GM12878 (cell line): Measurements from ENCODE around the gene TMEM161A. TPM values are rescaled to one million over a fixed set of nuclear protein-coding genes. Genes with fewer than 3 reads are reported as not detected.
A peak's percentile ranks its signal among the peaks of the same experiment; 100 is the strongest.

ENCODE experiments used
- ESRRA ChIP-seq: IDR thresholded peaks from 2 replicates; pipeline ENCODE4 v1.6.1; 2012; ENCODE audit warnings: mild to moderate bottlenecking, low read length, improper control_type of control experiment
- HDGF ChIP-seq: fragments of 450-650 bp; IDR thresholded peaks from 2 replicates; pipeline ENCODE4 v1.6.1; 2016; ENCODE audit warnings: antibody characterized with exemption
- MTA2 ChIP-seq: fragments of 450-650 bp; IDR thresholded peaks from 2 replicates; pipeline ENCODE4 v1.6.1; 2016; ENCODE audit warnings: low read depth, mild to moderate bottlenecking, moderate library complexity
- NBN ChIP-seq: fragments of 450-650 bp; IDR thresholded peaks from 2 replicates; pipeline ENCODE4 v1.6.1; 2016
- NFYA ChIP-seq: IDR thresholded peaks from 2 replicates; pipeline ENCODE4 v1.6.1; 2011; ENCODE audit warnings: low read depth, mild to moderate bottlenecking, low read length, improper control_type of control experiment, borderline replicate concordance
- PAX5 ChIP-seq: IDR thresholded peaks from 2 replicates; pipeline ENCODE4 v1.6.1; 2011; ENCODE audit warnings: low read depth, low read length, borderline replicate concordance
- POLR2AphosphoS2 ChIP-seq: IDR thresholded peaks from 2 replicates; pipeline ENCODE4 v1.6.1; 2011; ENCODE audit warnings: low read depth, mild to moderate bottlenecking, low read length, improper control_type of control experiment, moderate library complexity
- RUNX3 ChIP-seq: IDR thresholded peaks from 2 replicates; pipeline ENCODE4 v1.6.1; 2012; ENCODE audit warnings: low read length, inconsistent platforms
- SMARCA5 ChIP-seq: fragments of 450-650 bp; IDR thresholded peaks from 2 replicates; pipeline ENCODE4 v1.6.1; 2017; ENCODE audit warnings: mild to moderate bottlenecking
- SRF ChIP-seq, 2 experiments: IDR thresholded peaks; 2 replicates each; pipeline ENCODE4 v1.6.1; 2011; ENCODE audit warnings: low read depth in 2 of 2, low read length in 2 of 2, mild to moderate bottlenecking in 1 of 2, moderate library complexity in 1 of 2
- STAT3 ChIP-seq: IDR thresholded peaks from 2 replicates; pipeline ENCODE4 v1.6.1; 2011; ENCODE audit warnings: low read depth, low read length, improper control_type of control experiment
- TAF1 ChIP-seq: IDR thresholded peaks from 2 replicates; pipeline ENCODE4 v1.6.1; 2011; ENCODE audit warnings: mild to moderate bottlenecking, low read depth, low read length, borderline replicate concordance
- TARDBP ChIP-seq: IDR thresholded peaks from 2 replicates; pipeline ENCODE4 v1.6.1; 2016; ENCODE audit warnings: borderline replicate concordance
- TBL1XR1 ChIP-seq: IDR thresholded peaks from 2 replicates; pipeline ENCODE4 v1.6.1; 2012; ENCODE audit warnings: low read depth, low read length, improper control_type of control experiment
- ZBED1 ChIP-seq: IDR thresholded peaks from 2 replicates; pipeline ENCODE4 v1.6.1; 2016; ENCODE audit warnings: borderline replicate concordance
- polyA plus RNA-seq, 11 experiments: library from polyadenylated mRNA; depleted of rRNA in 4 of 11; unstranded in 6 of 11; stranded (reverse) in 5 of 11; fragments of >200 nt; fragmentation: Nextera tagmentation in 4 of 11; fragmentation: Illumina TruSeq in 1 of 11; extraction: Ambion mirVana in 4 of 11; extraction: Trizol in 1 of 11; gene quantifications; 1 replicate in 1 of 11; 2 replicates in 10 of 11; pipeline versions ENCODE4 v1.2.1 to v1.2.3, GENCODE V29; 2011 to 2016; ENCODE audit warnings: inconsistent platforms in 2 of 11, missing spikeins in 2 of 11, low read depth in 1 of 11
- total RNA-seq, 4 experiments: library from RNA; depleted of rRNA in 3 of 4; stranded (reverse); fragments of >200 nt in 3 of 4; fragmentation: Illumina TruSeq in 1 of 4; extraction: Trizol in 1 of 4; gene quantifications; 2 replicates each; pipeline versions ENCODE4 v1.2.1 to v1.2.3, GENCODE V29; 2013 to 2021
- TF ChIP-seq, protein P1 (sequence below): IDR thresholded peaks from 2 replicates; pipeline ENCODE4 v1.6.1; 2011; ENCODE audit warnings: borderline replicate concordance, low read depth, mild to moderate bottlenecking, moderate library complexity, low read length; ENCODE audit not compliant: insufficient read depth, poor library complexity, severe bottlenecking
- TF ChIP-seq, protein P2 (sequence below): fragments of 450-650 bp; IDR thresholded peaks from 2 replicates; pipeline ENCODE4 v1.6.1; 2018; ENCODE audit warnings: borderline replicate concordance, mild to moderate bottlenecking; ENCODE audit not compliant: partially characterized antibody
- TF ChIP-seq, protein P3 (sequence below): fragments of 450-650 bp; IDR thresholded peaks from 2 replicates; pipeline ENCODE4 v1.6.1; 2016; ENCODE audit warnings: mild to moderate bottlenecking, moderate library complexity, borderline replicate concordance
- TF ChIP-seq, protein P4 (sequence below): fragments of 450-650 bp; IDR thresholded peaks from 2 replicates; pipeline ENCODE4 v1.6.1; 2016; ENCODE audit warnings: mild to moderate bottlenecking
- TF ChIP-seq, protein P5 (sequence below): fragments of 450-650 bp; IDR thresholded peaks from 2 replicates; pipeline ENCODE4 v1.6.1; 2014; ENCODE audit warnings: mild to moderate bottlenecking

The TMEM161A gene
- total and polyA plus RNA-seq, 10 of the 15 experiments (the other 5 are each of a cell fraction or from before 2014, with no cell fraction given), result 1.1 to 37.1 (median 19.0) TPM

DNA sequence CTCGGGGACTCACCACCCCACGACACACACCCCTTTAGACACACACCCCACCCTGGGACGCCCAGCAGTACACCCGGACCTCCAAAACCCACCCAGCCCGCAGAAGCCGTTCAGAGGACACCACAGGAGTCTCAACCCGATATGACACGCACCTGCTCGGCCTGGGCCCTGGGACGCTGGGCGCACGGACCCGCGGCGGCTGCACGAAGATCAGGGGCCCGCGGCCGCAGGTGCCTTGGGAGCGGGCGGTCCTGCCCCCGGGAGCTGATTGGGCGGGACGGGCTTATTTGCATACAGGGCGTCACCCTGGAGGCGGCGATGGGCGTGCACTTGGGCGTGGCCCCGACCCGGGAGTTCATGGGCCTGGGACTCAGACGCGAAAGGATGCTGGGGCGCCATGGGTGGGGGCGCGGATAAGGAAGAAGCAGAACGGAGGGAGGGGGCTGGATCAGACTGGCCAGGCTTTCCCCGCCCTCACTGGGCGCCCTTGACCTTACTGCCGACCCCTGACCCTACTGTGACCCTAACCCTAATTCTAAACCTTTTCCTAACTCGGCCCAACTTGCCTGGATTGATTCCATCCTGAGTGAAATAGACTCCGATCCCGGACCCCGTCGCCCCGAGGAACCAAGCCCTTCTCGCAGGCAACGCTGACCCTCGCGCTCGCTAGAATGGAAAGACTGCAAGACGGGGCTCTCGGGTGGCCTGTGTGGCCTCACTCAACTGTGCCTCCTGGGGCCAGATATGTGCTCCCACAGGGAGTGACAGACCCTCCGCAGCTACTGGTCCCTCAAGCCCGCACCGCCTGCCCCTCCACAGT, 32.0 kb upstream of the TMEM161A start, which contains the start of gene MEF2B (continued):
- TF ChIP-seq, protein P1, sequence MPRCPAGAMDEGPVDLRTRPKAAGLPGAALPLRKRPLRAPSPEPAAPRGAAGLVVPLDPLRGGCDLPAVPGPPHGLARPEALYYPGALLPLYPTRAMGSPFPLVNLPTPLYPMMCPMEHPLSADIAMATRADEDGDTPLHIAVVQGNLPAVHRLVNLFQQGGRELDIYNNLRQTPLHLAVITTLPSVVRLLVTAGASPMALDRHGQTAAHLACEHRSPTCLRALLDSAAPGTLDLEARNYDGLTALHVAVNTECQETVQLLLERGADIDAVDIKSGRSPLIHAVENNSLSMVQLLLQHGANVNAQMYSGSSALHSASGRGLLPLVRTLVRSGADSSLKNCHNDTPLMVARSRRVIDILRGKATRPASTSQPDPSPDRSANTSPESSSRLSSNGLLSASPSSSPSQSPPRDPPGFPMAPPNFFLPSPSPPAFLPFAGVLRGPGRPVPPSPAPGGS, result peak; percentile 66
- no peak for TF ChIP-seq STAT3
- peak; percentile 62; the same call in 1 of the 2 replicates for TF ChIP-seq TAF1
- TF ChIP-seq, protein P2, sequence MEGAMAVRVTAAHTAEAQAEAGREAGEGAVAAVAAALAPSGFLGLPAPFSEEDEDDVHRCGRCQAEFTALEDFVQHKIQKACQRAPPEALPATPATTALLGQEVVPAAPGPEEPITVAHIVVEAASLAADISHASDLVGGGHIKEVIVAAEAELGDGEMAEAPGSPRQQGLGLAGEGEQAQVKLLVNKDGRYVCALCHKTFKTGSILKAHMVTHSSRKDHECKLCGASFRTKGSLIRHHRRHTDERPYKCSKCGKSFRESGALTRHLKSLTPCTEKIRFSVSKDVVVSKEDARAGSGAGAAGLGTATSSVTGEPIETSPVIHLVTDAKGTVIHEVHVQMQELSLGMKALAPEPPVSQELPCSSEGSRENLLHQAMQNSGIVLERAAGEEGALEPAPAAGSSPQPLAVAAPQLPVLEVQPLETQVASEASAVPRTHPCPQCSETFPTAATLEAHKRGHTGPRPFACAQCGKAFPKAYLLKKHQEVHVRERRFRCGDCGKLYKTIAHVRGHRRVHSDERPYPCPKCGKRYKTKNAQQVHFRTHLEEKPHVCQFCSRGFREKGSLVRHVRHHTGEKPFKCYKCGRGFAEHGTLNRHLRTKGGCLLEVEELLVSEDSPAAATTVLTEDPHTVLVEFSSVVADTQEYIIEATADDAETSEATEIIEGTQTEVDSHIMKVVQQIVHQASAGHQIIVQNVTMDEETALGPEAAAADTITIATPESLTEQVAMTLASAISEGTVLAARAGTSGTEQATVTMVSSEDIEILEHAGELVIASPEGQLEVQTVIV, result no peak
- no peak for TF ChIP-seq NFYA
- TF ChIP-seq HDGF, result no peak; the same call in 1 of the 2 replicates
- TF ChIP-seq, protein P3, sequence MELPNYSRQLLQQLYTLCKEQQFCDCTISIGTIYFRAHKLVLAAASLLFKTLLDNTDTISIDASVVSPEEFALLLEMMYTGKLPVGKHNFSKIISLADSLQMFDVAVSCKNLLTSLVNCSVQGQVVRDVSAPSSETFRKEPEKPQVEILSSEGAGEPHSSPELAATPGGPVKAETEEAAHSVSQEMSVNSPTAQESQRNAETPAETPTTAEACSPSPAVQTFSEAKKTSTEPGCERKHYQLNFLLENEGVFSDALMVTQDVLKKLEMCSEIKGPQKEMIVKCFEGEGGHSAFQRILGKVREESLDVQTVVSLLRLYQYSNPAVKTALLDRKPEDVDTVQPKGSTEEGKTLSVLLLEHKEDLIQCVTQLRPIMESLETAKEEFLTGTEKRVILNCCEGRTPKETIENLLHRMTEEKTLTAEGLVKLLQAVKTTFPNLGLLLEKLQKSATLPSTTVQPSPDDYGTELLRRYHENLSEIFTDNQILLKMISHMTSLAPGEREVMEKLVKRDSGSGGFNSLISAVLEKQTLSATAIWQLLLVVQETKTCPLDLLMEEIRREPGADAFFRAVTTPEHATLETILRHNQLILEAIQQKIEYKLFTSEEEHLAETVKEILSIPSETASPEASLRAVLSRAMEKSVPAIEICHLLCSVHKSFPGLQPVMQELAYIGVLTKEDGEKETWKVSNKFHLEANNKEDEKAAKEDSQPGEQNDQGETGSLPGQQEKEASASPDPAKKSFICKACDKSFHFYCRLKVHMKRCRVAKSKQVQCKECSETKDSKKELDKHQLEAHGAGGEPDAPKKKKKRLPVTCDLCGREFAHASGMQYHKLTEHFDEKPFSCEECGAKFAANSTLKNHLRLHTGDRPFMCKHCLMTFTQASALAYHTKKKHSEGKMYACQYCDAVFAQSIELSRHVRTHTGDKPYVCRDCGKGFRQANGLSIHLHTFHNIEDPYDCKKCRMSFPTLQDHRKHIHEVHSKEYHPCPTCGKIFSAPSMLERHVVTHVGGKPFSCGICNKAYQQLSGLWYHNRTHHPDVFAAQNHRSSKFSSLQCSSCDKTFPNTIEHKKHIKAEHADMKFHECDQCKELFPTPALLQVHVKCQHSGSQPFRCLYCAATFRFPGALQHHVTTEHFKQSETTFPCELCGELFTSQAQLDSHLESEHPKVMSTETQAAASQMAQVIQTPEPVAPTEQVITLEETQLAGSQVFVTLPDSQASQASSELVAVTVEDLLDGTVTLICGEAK, result no peak
- TF ChIP-seq TARDBP, result no peak
- no peak for TF ChIP-seq SMARCA5
- no peak for TF ChIP-seq ZBED1
- TF ChIP-seq SRF (IDR thresholded peaks at IDR 0.05; ENCODE audit: low read depth in 2 of 2, low read length in 2 of 2), result 0 out of 4 replicates have a peak, but pooled peaks of 1 of the 2 experiments have one; percentile 3
- TF ChIP-seq NBN, result peak; percentile 31; the same call in 1 of the 2 replicates
- TF ChIP-seq, protein P4, sequence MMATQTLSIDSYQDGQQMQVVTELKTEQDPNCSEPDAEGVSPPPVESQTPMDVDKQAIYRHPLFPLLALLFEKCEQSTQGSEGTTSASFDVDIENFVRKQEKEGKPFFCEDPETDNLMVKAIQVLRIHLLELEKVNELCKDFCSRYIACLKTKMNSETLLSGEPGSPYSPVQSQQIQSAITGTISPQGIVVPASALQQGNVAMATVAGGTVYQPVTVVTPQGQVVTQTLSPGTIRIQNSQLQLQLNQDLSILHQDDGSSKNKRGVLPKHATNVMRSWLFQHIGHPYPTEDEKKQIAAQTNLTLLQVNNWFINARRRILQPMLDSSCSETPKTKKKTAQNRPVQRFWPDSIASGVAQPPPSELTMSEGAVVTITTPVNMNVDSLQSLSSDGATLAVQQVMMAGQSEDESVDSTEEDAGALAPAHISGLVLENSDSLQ, result peak; percentile 11; the same call in 1 of the 2 replicates
- TF ChIP-seq, protein P5, sequence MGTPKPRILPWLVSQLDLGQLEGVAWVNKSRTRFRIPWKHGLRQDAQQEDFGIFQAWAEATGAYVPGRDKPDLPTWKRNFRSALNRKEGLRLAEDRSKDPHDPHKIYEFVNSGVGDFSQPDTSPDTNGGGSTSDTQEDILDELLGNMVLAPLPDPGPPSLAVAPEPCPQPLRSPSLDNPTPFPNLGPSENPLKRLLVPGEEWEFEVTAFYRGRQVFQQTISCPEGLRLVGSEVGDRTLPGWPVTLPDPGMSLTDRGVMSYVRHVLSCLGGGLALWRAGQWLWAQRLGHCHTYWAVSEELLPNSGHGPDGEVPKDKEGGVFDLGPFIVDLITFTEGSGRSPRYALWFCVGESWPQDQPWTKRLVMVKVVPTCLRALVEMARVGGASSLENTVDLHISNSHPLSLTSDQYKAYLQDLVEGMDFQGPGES, result no peak
- TF ChIP-seq MTA2, result no peak
- TF ChIP-seq TBL1XR1, result no peak
- TF ChIP-seq ESRRA, result no peak
- TF ChIP-seq RUNX3, result no peak
- peak; percentile 61; the same call in 1 of the 2 replicates for TF ChIP-seq POLR2AphosphoS2
- TF ChIP-seq PAX5, result no peak
